ENCODE measurements around the gene RGS5.
"Not testable (repeated sequence)": the region's sequence is repeated elsewhere in the genome, so short reads cannot be mapped to it uniquely, and the experiment has no call there.

DNA sequence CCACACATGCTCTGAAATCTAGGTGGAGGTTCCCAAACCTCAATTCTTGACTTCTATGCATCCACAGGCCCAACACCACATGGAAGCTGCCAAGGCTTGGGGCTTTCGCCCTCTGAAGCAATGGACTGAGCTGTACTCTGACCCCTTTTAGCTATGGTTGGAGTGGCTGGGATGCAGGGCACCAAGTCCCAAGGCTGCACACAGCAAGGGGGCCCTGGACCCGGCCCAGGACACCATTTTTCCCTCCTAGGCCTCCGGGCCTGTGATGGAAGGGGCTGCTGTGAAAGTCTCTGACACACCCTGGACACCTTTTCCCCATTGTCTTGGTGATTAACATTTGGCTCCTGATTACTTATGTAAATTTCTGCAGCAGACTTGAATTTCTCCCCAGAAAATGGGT lies 25.6 kb upstream of the RGS5 start:
- not testable (repeated sequence) for TF ChIP-seq CTCF (IDR thresholded peaks at IDR 0.05); ZFX (IDR thresholded peaks at IDR 0.05; ENCODE audit: borderline replicate concordance)

All from 22Rv1 (cell line).